ENCODE data around the gene UBE2L5.

- TF ChIP-seq SMC3 (IDR thresholded peaks at IDR 0.05; ENCODE audit: low read depth, low read length) (no peak), POLR2A (IDR thresholded peaks at IDR 0.05; ENCODE audit: low read depth, low read length) (no peak), CTCF (conservative IDR thresholded peaks at IDR 0.05; ENCODE audit: low read depth, low read length) (no peak), RFX5 (IDR thresholded peaks at IDR 0.05; ENCODE audit: low read depth, low read length) (no peak), BHLHE40 (IDR thresholded peaks at IDR 0.05; ENCODE audit: low read depth, low read length) (no peak), CHD1 (IDR thresholded peaks at IDR 0.05; ENCODE audit: low read depth, low read length) (no peak), USF2 (IDR thresholded peaks at IDR 0.05; ENCODE audit: low read depth, low read length) (no peak), RAD21 (IDR thresholded peaks at IDR 0.05; ENCODE audit: low read length) (no peak), ELK1 (IDR thresholded peaks at IDR 0.05; ENCODE audit: borderline replicate concordance, low read depth, low read length) (no peak)
Measured at GRCh38 chr13:30373727-30374126, 48.6 kb upstream of the UBE2L5 start.
